B cell (primary cell): ENCODE results near the gene RECK.

Experiments used
- EZH2 ChIP-seq: IDR thresholded peaks from 2 replicates; pipeline ENCODE4 v1.6.1; 2012; ENCODE audit warnings: borderline replicate concordance, low read depth, mild to moderate bottlenecking, moderate library complexity, low read length; ENCODE audit not compliant: insufficient read depth, poor library complexity, severe bottlenecking
- TF ChIP-seq, protein P1 (sequence below): fragments of 200-600 bp; IDR thresholded peaks from one replicate; pipeline ENCODE4 v1.8.0; 2022; ENCODE audit warnings: antibody characterized with exemption, mild to moderate bottlenecking

DNA sequence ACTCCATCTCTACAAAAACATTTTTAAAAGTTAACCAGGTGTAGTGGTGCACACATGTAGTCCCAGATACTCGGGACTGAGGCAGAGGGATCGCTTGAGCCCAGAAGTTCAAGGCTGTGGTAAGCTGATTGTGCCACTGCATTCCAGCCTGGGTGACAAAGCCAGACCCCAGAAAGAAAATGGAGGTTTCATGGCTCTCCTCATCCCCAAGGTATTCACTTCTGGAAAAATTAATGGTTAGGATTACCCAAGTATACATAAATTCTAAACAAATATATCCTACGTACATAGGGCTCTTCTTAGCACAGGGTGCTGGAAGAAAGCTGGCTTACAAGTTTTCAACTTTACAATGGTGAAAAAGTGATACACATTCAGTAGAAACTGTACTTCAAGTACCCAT is 18.6 kb upstream of the RECK start:
- TF ChIP-seq, protein P1, sequence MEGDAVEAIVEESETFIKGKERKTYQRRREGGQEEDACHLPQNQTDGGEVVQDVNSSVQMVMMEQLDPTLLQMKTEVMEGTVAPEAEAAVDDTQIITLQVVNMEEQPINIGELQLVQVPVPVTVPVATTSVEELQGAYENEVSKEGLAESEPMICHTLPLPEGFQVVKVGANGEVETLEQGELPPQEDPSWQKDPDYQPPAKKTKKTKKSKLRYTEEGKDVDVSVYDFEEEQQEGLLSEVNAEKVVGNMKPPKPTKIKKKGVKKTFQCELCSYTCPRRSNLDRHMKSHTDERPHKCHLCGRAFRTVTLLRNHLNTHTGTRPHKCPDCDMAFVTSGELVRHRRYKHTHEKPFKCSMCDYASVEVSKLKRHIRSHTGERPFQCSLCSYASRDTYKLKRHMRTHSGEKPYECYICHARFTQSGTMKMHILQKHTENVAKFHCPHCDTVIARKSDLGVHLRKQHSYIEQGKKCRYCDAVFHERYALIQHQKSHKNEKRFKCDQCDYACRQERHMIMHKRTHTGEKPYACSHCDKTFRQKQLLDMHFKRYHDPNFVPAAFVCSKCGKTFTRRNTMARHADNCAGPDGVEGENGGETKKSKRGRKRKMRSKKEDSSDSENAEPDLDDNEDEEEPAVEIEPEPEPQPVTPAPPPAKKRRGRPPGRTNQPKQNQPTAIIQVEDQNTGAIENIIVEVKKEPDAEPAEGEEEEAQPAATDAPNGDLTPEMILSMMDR: no peak
- TF ChIP-seq EZH2: no peak
